Keratinocyte (primary cell): ENCODE measurements around the gene IDI1. TPM values are rescaled to one million over a fixed set of nuclear protein-coding genes. Genes with fewer than 3 reads are reported as not detected.

Source experiments
- DNase-seq: peaks from one replicate; pipeline ENCODE4 v3.0.0-alpha.2; 2011; ENCODE audit warnings: low read depth, missing footprints, low spot score
- FAIRE-seq: peaks from 2 replicates; lab custom pipeline; 2011; peaks lifted over from hg19 to GRCh38; lab: Jason Lieb, UNC
- H2AFZ ChIP-seq: 2 replicates; pipeline ENCODE4 v1.6.0; 2012; ENCODE audit warnings: low read length, control low read depth, inconsistent platforms; ENCODE audit not compliant: control insufficient read depth
- H3K27ac ChIP-seq: 2 replicates; pipeline ENCODE4 v1.5.1; 2011; ENCODE audit warnings: low read length; ENCODE audit not compliant: control insufficient read depth, insufficient read depth
- H3K27me3 ChIP-seq: 3 replicates; pipeline ENCODE4 v1.6.0; 2011; ENCODE audit warnings: low read length; ENCODE audit not compliant: control insufficient read depth, insufficient read depth; ENCODE audit errors: extremely low read depth
- H3K36me3 ChIP-seq, 2 experiments: 2 replicates in 1 of 2; 3 replicates in 1 of 2; pipeline ENCODE4 v1.5.1; 2011; ENCODE audit warnings: low read length in 2 of 2, mild to moderate bottlenecking in 1 of 2; ENCODE audit not compliant: control insufficient read depth in 2 of 2, insufficient read depth in 2 of 2; ENCODE audit errors: extremely low read depth in 1 of 2
- H3K4me1 ChIP-seq: 3 replicates; pipeline ENCODE4 v1.5.1; 2011; ENCODE audit warnings: low read length; ENCODE audit not compliant: control insufficient read depth, insufficient read depth; ENCODE audit errors: extremely low read depth
- H3K4me2 ChIP-seq: 3 replicates; pipeline ENCODE4 v1.6.0; 2011; ENCODE audit warnings: low read depth, low read length; ENCODE audit not compliant: control insufficient read depth, insufficient read depth; ENCODE audit errors: extremely low read depth
- H3K4me3 ChIP-seq, 3 experiments: fragments of 200-600 bp in 1 of 3; sonication (generic) in 1 of 3; 2 replicates in 2 of 3; 3 replicates in 1 of 3; pipeline ENCODE4 v1.5.1; 2011 to 2016; ENCODE audit warnings: low read length in 3 of 3, mild to moderate bottlenecking in 3 of 3, control low read depth in 2 of 3, inconsistent platforms in 1 of 3, low read depth in 1 of 3, mixed read lengths in 1 of 3, mixed run types in 1 of 3, moderate library complexity in 1 of 3; ENCODE audit not compliant: control insufficient read depth in 2 of 3, insufficient read depth in 2 of 3; ENCODE audit errors: extremely low read depth in 1 of 3
- H3K79me2 ChIP-seq: 2 replicates; pipeline ENCODE4 v1.6.0; 2012; ENCODE audit warnings: low read length; ENCODE audit not compliant: control insufficient read depth, insufficient read depth
- H3K9ac ChIP-seq: 3 replicates; pipeline ENCODE4 v1.6.0; 2011; ENCODE audit warnings: low read length; ENCODE audit not compliant: control insufficient read depth, insufficient read depth; ENCODE audit errors: extremely low read depth
- H3K9me1 ChIP-seq: 3 replicates; pipeline ENCODE4 v1.6.0; 2011; ENCODE audit warnings: low read length; ENCODE audit not compliant: control insufficient read depth, insufficient read depth; ENCODE audit errors: extremely low read depth
- H3K9me3 ChIP-seq: 2 replicates; pipeline ENCODE4 v1.5.1; 2012; ENCODE audit warnings: low read depth, low read length; ENCODE audit not compliant: control insufficient read depth
- H4K20me1 ChIP-seq: 3 replicates; pipeline ENCODE4 v1.6.0; 2011; ENCODE audit warnings: low read length; ENCODE audit not compliant: control insufficient read depth, insufficient read depth; ENCODE audit errors: extremely low read depth
- EZH2 ChIP-seq: IDR thresholded peaks from one replicate; pipeline ENCODE4 v1.6.1; 2012; ENCODE audit warnings: inconsistent platforms, mild to moderate bottlenecking, low read length, moderate library complexity
- dilution Hi-C: fragments of 300-500 bp; cut with MboI; formaldehyde crosslinking; loops from one replicate; pipeline ENCODE4 v1.7.0; 2020; ENCODE audit warnings: low sequenced_read_pairs; ENCODE audit not compliant: extremely low pct_ligation_motif_present
- polyA minus RNA-seq, 3 experiments: library from RNA; depleted of rRNA, polyadenylated mRNA; stranded (reverse); fragments of >200 nt; gene quantifications; 1 replicate in 1 of 3; 2 replicates in 1 of 3; 3 replicates in 1 of 3; pipeline ENCODE4 v1.2.3, GENCODE V29; 2011
- polyA plus RNA-seq, 5 experiments: library from polyadenylated mRNA; depleted of rRNA in 3 of 5; stranded (reverse) in 3 of 5; stranded (forward) in 1 of 5; unstranded in 1 of 5; fragments of >200 nt; gene quantifications; 1 replicate in 1 of 5; 2 replicates in 3 of 5; 3 replicates in 1 of 5; pipeline versions ENCODE4 v1.2.1 to v1.2.3, GENCODE V29; 2011 to 2012; ENCODE audit warnings: missing spikeins in 2 of 5, low read depth in 1 of 5, low replicate concordance in 1 of 5
- TF ChIP-seq, protein P1 (sequence below), 3 experiments: IDR thresholded peaks in 1 of 3; conservative IDR thresholded peaks in 1 of 3; optimal IDR thresholded peaks in 1 of 3; 2 replicates in 2 of 3; 3 replicates in 1 of 3; pipeline versions ENCODE3 to v1.5.1; 2011; ENCODE audit warnings: low read length in 3 of 3, mild to moderate bottlenecking in 3 of 3, moderate library complexity in 2 of 3, control low read depth in 1 of 3, inconsistent platforms in 1 of 3; ENCODE audit not compliant: insufficient read depth in 2 of 3; ENCODE audit errors: extremely low read depth in 1 of 3

Gene IDI1
- polyA plus RNA-seq (140 to 298 TPM (median 172 TPM) in 3 replicates), polyA minus RNA-seq (21.3 to 110 TPM (median 63.5 TPM) in 3 replicates)
- polyA plus RNA-seq (2011; ENCODE audit: low read depth), result 61.0 TPM
- 91.1 and 171 TPM in 2 replicates for polyA plus RNA-seq (2011; cell fraction: cytosol; rRNA removed)
- polyA plus RNA-seq (2011; cell fraction: nucleus; rRNA removed), result 319 and 386 TPM in 2 replicates
- polyA plus RNA-seq (2012; ENCODE audit: low replicate concordance), result 85.7 and 143 TPM in 2 replicates
- polyA minus RNA-seq (2011; cell fraction: cytosol; rRNA and poly(A)+ RNA removed), result 48.2 TPM
- polyA minus RNA-seq (2011; cell fraction: nucleus; rRNA and poly(A)+ RNA removed), result 107 and 178 TPM in 2 replicates

DNA sequence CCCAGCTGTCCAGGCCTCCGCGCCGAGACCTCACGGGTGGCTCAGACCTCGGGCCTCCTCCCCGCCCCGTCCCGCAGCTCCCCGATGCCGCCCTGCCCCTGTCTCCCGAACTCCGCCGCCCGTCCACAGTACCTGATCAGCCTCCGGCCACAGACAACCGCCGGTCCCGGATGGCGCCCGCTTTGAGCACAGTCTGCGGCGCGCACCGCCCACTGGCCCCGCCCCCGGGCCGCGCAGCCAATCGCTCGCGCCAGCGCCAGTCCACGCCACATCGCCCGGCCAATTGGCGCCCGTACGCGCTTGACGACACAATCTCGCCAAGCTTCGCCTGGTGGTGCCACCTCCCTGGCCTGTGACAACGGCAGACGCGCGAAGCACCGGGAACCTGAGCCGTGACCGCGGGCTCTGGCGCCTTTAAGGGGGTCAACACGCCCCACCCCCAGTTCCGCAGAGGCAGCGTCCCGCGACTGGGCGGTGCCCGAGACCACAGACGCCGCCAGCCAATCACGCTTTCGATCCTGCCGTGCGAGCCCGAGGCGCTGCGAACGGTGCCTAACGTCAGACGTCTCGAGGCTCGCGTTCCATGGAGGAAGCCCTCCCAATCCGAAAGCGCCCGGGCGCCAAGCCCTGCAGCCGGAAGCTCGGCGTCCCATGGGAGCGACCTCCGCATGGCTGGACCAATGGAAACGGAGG lies at the start of gene IDI1:
IDI1 (minus strand) TSS at position 388 of the 693 bp plus-strand sequence; CDS start at position 272, 116 bp downstream.
- Histone ChIP-seq H3K9ac (peak within 1 kb of the TSS; percentile 93), H4K20me1 (peaks cover 25% of the 10 kb centered on the region), H3K4me1 (peaks cover 35% of the 10 kb centered on the region), H3K4me3 (peak within 1 kb of the TSS; percentile 91 to 96 (median 94)), H3K9me3 (no peaks in the 10 kb centered on the region), H3K79me2 (peaks cover 75% of the 10 kb centered on the region), H3K27me3 (no peaks in the 10 kb centered on the region), H3K36me3 (peaks cover 10 to 15% of the 10 kb centered on the region in 2 experiments), H3K9me1 (no peaks in the 10 kb centered on the region), H3K27ac (peak within 1 kb of the TSS; percentile 95), H3K4me2 (peak within 1 kb of the TSS; percentile 87), H2AFZ (peak within 1 kb of the TSS; percentile 17)
- dilution Hi-C loops, result no loop called here
- TF ChIP-seq, protein P1, sequence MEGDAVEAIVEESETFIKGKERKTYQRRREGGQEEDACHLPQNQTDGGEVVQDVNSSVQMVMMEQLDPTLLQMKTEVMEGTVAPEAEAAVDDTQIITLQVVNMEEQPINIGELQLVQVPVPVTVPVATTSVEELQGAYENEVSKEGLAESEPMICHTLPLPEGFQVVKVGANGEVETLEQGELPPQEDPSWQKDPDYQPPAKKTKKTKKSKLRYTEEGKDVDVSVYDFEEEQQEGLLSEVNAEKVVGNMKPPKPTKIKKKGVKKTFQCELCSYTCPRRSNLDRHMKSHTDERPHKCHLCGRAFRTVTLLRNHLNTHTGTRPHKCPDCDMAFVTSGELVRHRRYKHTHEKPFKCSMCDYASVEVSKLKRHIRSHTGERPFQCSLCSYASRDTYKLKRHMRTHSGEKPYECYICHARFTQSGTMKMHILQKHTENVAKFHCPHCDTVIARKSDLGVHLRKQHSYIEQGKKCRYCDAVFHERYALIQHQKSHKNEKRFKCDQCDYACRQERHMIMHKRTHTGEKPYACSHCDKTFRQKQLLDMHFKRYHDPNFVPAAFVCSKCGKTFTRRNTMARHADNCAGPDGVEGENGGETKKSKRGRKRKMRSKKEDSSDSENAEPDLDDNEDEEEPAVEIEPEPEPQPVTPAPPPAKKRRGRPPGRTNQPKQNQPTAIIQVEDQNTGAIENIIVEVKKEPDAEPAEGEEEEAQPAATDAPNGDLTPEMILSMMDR (optimal IDR thresholded peaks at IDR 0.05 in 1 of 3, IDR thresholded peaks at IDR 0.05 in 1 of 3, conservative IDR thresholded peaks at IDR 0.05 in 1 of 3; ENCODE audit: extremely low read depth in 1 of 3, insufficient read depth in 2 of 3, low read length in 3 of 3), result no peak
- TF ChIP-seq EZH2, result no peak
- DNase-seq, result peak; percentile 88
- no peak for FAIRE-seq

- no peaks in the 10 kb centered on the region for H3K9me3 ChIP-seq
- dilution Hi-C loops, result no loop called here
- H3K4me3 ChIP-seq, result no peak overlapping the region
- H3K36me3 ChIP-seq, result peaks cover 45 to 48% of the 10 kb centered on the region in 2 experiments
- no peak overlapping the region for H2AFZ ChIP-seq
- no peak for TF ChIP-seq EZH2
- TF ChIP-seq, protein P1 (optimal IDR thresholded peaks at IDR 0.05 in 1 of 3, IDR thresholded peaks at IDR 0.05 in 1 of 3, conservative IDR thresholded peaks at IDR 0.05 in 1 of 3; ENCODE audit: extremely low read depth in 1 of 3, insufficient read depth in 2 of 3, low read length in 3 of 3), result no peak
- H4K20me1 ChIP-seq, result no peaks in the 10 kb centered on the region
- no peak for FAIRE-seq
- no peak for DNase-seq
- H3K9ac ChIP-seq, result no peak overlapping the region
- H3K4me1 ChIP-seq, result no peaks in the 10 kb centered on the region
- peaks cover 3% of the 10 kb centered on the region for H3K9me1 ChIP-seq
- H3K79me2 ChIP-seq, result peaks cover 24% of the 10 kb centered on the region
- no peak overlapping the region for H3K27ac ChIP-seq
- H3K27me3 ChIP-seq, result no peaks in the 10 kb centered on the region
- H3K4me2 ChIP-seq, result no peak overlapping the region
Measured at GRCh38 chr10:1097436-1097835, 48.5 kb upstream of the IDI1 start.
